Ascending aorta (tissue), 2 donors: Measurements from ENCODE around the gene LALBA. TPM values are rescaled to one million over a fixed set of nuclear protein-coding genes. Genes with fewer than 3 reads are reported as not detected.
"Not testable (repeated sequence)": the region's sequence is repeated elsewhere in the genome, so short reads cannot be mapped to it uniquely, and the experiment has no call there.

Experiments used
- DNase-seq, 2 donors: peaks; one replicate each; pipeline ENCODE4 v3.0.0-alpha.2; 2019; ENCODE audit warnings: low spot score in 2 of 2
- H3K27ac ChIP-seq, 2 donors: fragments of 200-600 bp; sonication (generic); one replicate each; pipeline ENCODE4 v1.5.1; 2016 to 2017; ENCODE audit warnings: mild to moderate bottlenecking in 1 of 2
- H3K27me3 ChIP-seq: fragments of 200-600 bp; sonication (generic); one replicate; pipeline ENCODE4 v1.5.1; 2017
- H3K36me3 ChIP-seq, 2 donors: fragments of 200-600 bp; sonication (generic); one replicate each; pipeline ENCODE4 v1.5.1; 2016
- H3K4me1 ChIP-seq, 2 donors: fragments of 200-600 bp; sonication (generic); one replicate each; pipeline ENCODE4 v1.5.1; 2016 to 2017; ENCODE audit warnings: mild to moderate bottlenecking in 1 of 2
- H3K4me3 ChIP-seq, 2 donors: fragments of 200-600 bp; sonication (generic); one replicate each; pipeline ENCODE4 v1.5.1; 2016 to 2017; ENCODE audit warnings: mild to moderate bottlenecking in 1 of 2
- H3K9me3 ChIP-seq, 2 donors: fragments of 200-600 bp; sonication (generic); one replicate each; pipeline ENCODE4 v1.5.1; 2016
- CTCF ChIP-seq, 3 experiments: fragments of 200-600 bp in 2 of 3; fragments of 450-650 bp in 1 of 3; sonication (generic) in 2 of 3; IDR thresholded peaks; one replicate each; pipeline ENCODE4 v1.5.1; 2016 to 2019; ENCODE audit warnings: antibody characterized with exemption in 3 of 3, mild to moderate bottlenecking in 1 of 3, moderate library complexity in 1 of 3
- intact Hi-C: fragments of 100-400 bp; cut with DNase I; formaldehyde crosslinking; loops from one replicate; pipeline ENCODE4 v1.15.1; 2023
- total RNA-seq: library from RNA; depleted of rRNA; stranded (reverse); fragments of >200 nt; gene quantifications from one replicate; pipeline ENCODE4 v1.1.0, GENCODE V29; 2016

The LALBA gene
- total RNA-seq, 1 donor from 2014 or later: not detected

- Histone ChIP-seq H3K4me1 (no peaks in the 10 kb centered on the region), H3K27me3 (no peaks in the 10 kb centered on the region), H3K27ac (no peak overlapping the region), H3K4me3 (no peak overlapping the region), H3K36me3 (no peaks in the 10 kb centered on the region), H3K9me3 (no peaks in the 10 kb centered on the region)
- intact Hi-C loops: no loop called here
- TF ChIP-seq CTCF (IDR thresholded peaks at IDR 0.05): no peak
- DNase-seq: no peak
These were observed 11.0 kb upstream of the LALBA start for GRCh38 chr12:48580831-48581230.

GRCh38 chr12:48572326-48572725 is 2.5 kb upstream of the LALBA start:
- H3K27ac ChIP-seq: no peak overlapping the region
- no peak overlapping the region for H3K4me3 ChIP-seq
- no peaks in the 10 kb centered on the region for H3K36me3 ChIP-seq
- H3K4me1 ChIP-seq: no peaks in the 10 kb centered on the region
- no peaks in the 10 kb centered on the region for H3K9me3 ChIP-seq
- intact Hi-C loops: no loop called here
- TF ChIP-seq CTCF (IDR thresholded peaks at IDR 0.05): no peak
- H3K27me3 ChIP-seq: no peaks in the 10 kb centered on the region
- DNase-seq: no peak

- Histone ChIP-seq H3K4me3 (no peak overlapping the region), H3K27me3 (no peaks in the 10 kb centered on the region), H3K27ac (no peak overlapping the region), H3K4me1 (no peaks in the 10 kb centered on the region), H3K36me3 (no peaks in the 10 kb centered on the region), H3K9me3 (no peaks in the 10 kb centered on the region)
- no peak for TF ChIP-seq CTCF (IDR thresholded peaks at IDR 0.05)
- intact Hi-C loops: no loop called here
- DNase-seq: no peak
These were observed 2.1 kb downstream of the LALBA start for GRCh38 chr12:48567731-48568130.

GRCh38 chr12:48557919-48558318 is 11.9 kb downstream of the LALBA start:
- intact Hi-C loops: no loop called here
- no peak overlapping the region for H3K27ac ChIP-seq
- H3K27me3 ChIP-seq: no peaks in the 10 kb centered on the region
- TF ChIP-seq CTCF (IDR thresholded peaks at IDR 0.05): no peak
- no peaks in the 10 kb centered on the region for H3K9me3 ChIP-seq
- no peaks in the 10 kb centered on the region for H3K4me1 ChIP-seq
- no peak for DNase-seq
- no peaks in the 10 kb centered on the region for H3K36me3 ChIP-seq
- H3K4me3 ChIP-seq: no peak overlapping the region

- no peak for DNase-seq
- Histone ChIP-seq H3K4me3 (no peak overlapping the region), H3K4me1 (no peaks in the 10 kb centered on the region), H3K27ac (no peak overlapping the region), H3K36me3 (no peaks in the 10 kb centered on the region), H3K27me3 (no peaks in the 10 kb centered on the region), H3K9me3 (no peaks in the 10 kb centered on the region)
- TF ChIP-seq CTCF (IDR thresholded peaks at IDR 0.05): no peak
- intact Hi-C loops: no loop called here
These were observed 13.2 kb downstream of the LALBA start for GRCh38 chr12:48556631-48557030.

GRCh38 chr12:48553666-48554343 is 16.0 kb downstream of the LALBA start:
- H3K27ac ChIP-seq, H3K36me3 ChIP-seq, intact Hi-C loops, H3K27me3 ChIP-seq, H3K4me1 ChIP-seq, DNase-seq, H3K9me3 ChIP-seq, H3K4me3 ChIP-seq: not testable (repeated sequence)

- intact Hi-C loops, H3K27me3 ChIP-seq, H3K27ac ChIP-seq, H3K4me3 ChIP-seq, H3K36me3 ChIP-seq, DNase-seq, H3K9me3 ChIP-seq, H3K4me1 ChIP-seq: not testable (repeated sequence)
These were observed 18.2 kb downstream of the LALBA start for GRCh38 chr12:48551636-48552035.

GRCh38 chr12:48547012-48547411 is 22.8 kb downstream of the LALBA start:
- H3K36me3 ChIP-seq, H3K4me1 ChIP-seq, H3K4me3 ChIP-seq, H3K27me3 ChIP-seq, intact Hi-C loops, H3K9me3 ChIP-seq, H3K27ac ChIP-seq, DNase-seq: not testable (repeated sequence)
